ENCODE measurements around the gene FANCF. TPM values are rescaled to one million over a fixed set of nuclear protein-coding genes. Genes with fewer than 3 reads are reported as not detected.
A peak's percentile ranks its signal among the peaks of the same experiment; 100 is the strongest.

The FANCF gene
- total RNA-seq, 1 experiment from 2014 or later = 15.0 TPM

DNA sequence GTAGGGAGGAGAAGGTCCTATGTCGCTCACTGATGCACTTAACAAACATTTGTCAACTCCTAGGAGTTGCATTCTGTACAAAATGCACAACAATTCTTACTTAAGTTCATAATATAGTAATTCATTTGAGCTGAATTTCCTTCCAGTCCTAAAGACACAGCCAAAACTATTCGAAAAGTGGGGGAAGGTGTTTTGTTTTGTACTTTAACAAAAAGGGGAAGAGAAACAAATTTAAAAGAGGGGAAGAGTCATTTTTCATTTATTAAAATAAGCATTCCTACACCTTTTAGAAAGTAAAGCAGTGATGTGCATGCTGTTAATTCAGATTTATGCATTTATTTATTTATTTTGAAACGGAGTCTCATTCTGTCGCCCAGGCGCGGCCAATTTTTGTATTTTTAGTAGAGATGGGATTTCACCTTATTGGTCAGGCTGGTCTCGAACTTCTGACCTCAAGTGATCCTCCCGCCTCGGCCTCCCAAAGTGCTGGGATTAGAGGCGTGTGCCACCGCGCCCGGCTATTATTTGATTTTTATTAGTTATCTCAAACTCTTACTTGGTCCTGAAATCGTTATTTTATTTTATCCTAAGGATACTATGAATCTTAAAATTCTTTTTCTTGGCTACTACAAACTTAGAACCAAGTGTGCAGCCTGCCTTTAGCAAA, 1.1 kb upstream of the FANCF start:
- intact Hi-C loops (cut with micrococcal nuclease; ENCODE audit: unreplicated experiment) = loop anchor here (5.0 kb wide), 1 partner anchor 161 kb away; no protein-coding TSS in a partner anchor
- H3K27me3 ChIP-seq (replicated peaks; ENCODE audit: insufficient read depth, low read depth, low read length, poor library complexity) = no peaks in the 10 kb centered on the region
- no peaks in the 10 kb centered on the region for H3K36me3 ChIP-seq (ENCODE audit: insufficient read depth, low read length, poor library complexity, severe bottlenecking)
- DNase-seq (ENCODE audit: low spot score) = no peak
- no TSS peak for BruUV-seq (replicated peaks)
- H3K27ac ChIP-seq (ENCODE audit: low read depth, low read length, poor library complexity, severe bottlenecking) = no peak overlapping the region
- ChIA-PET POLR2A (ENCODE audit: low non-redundant PET) (no interaction called here), CTCF (no interaction called here)
- H3K4me1 ChIP-seq (ENCODE audit: insufficient read depth, low read length, poor library complexity, severe bottlenecking) = peaks cover 16% of the 10 kb centered on the region
- TF ChIP-seq EZH2 (IDR thresholded peaks at IDR 0.05; ENCODE audit: borderline replicate concordance, low read depth, low read length, poor library complexity, severe bottlenecking) = no peak
- TF ChIP-seq, protein P1, sequence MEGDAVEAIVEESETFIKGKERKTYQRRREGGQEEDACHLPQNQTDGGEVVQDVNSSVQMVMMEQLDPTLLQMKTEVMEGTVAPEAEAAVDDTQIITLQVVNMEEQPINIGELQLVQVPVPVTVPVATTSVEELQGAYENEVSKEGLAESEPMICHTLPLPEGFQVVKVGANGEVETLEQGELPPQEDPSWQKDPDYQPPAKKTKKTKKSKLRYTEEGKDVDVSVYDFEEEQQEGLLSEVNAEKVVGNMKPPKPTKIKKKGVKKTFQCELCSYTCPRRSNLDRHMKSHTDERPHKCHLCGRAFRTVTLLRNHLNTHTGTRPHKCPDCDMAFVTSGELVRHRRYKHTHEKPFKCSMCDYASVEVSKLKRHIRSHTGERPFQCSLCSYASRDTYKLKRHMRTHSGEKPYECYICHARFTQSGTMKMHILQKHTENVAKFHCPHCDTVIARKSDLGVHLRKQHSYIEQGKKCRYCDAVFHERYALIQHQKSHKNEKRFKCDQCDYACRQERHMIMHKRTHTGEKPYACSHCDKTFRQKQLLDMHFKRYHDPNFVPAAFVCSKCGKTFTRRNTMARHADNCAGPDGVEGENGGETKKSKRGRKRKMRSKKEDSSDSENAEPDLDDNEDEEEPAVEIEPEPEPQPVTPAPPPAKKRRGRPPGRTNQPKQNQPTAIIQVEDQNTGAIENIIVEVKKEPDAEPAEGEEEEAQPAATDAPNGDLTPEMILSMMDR (conservative IDR thresholded peaks at IDR 0.05; ENCODE audit: low read depth, low read length) = no peak
- peak overlapping the region; percentile 80 for H3K4me3 ChIP-seq (ENCODE audit: low read depth, low read length, poor library complexity, severe bottlenecking)
- H3K9me3 ChIP-seq (ENCODE audit: low read depth, low read length, poor library complexity, severe bottlenecking) = no peaks in the 10 kb centered on the region

DNA sequence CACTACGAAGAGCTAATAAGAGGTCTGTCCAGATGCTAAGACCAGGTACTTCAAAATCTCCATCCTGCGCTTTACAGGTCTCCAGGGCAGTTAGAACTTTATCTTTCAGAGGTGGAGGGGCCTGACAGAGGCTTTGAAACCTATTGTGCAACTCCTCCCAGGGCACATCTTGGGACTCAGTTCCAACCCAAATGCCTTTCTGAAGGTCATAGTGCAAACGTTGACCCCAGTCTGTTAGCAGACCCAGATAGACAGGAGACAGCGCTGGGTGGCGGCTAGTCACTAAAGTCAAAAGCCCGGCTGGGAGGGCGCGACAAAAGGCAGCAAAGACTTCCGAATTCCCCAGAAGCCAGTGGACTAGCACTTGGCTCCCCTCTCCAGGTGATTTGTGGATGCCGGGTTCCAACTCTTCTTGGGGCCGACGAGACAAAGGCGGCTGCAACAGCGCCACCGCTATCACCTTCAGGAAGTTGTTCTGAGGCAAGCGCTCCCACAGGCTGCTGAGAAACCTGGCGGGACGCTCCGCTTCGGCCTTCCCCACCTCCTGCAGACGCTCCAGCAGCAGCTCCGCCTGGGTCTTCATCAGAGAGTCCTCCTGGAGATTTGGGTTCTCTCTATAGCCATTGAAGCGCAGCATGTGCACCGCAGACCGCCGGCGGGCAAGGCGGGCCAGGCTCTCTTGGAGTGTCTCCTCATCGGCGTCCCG, 728 bp downstream of the FANCF start:
- H3K4me3 ChIP-seq (ENCODE audit: low read depth, low read length, poor library complexity, severe bottlenecking) = peak overlapping the region; percentile 80
- no peaks in the 10 kb centered on the region for H3K27me3 ChIP-seq (replicated peaks; ENCODE audit: insufficient read depth, low read depth, low read length, poor library complexity)
- peak; percentile 66 for DNase-seq (ENCODE audit: low spot score)
- H3K9me3 ChIP-seq (ENCODE audit: low read depth, low read length, poor library complexity, severe bottlenecking) = no peaks in the 10 kb centered on the region
- TF ChIP-seq EZH2 (IDR thresholded peaks at IDR 0.05; ENCODE audit: borderline replicate concordance, low read depth, low read length, poor library complexity, severe bottlenecking) = no peak
- TF ChIP-seq, protein P1 (conservative IDR thresholded peaks at IDR 0.05; ENCODE audit: low read depth, low read length) = peak; percentile 61
- no peaks in the 10 kb centered on the region for H3K36me3 ChIP-seq (ENCODE audit: insufficient read depth, low read length, poor library complexity, severe bottlenecking)
- H3K27ac ChIP-seq (ENCODE audit: low read depth, low read length, poor library complexity, severe bottlenecking) = peak overlapping the region; percentile 86
- H3K4me1 ChIP-seq (ENCODE audit: insufficient read depth, low read length, poor library complexity, severe bottlenecking) = peaks cover 16% of the 10 kb centered on the region
- BruUV-seq (replicated peaks) = no TSS peak
- POLR2A ChIA-PET (ENCODE audit: low non-redundant PET) = no interaction called here
- intact Hi-C loops (cut with micrococcal nuclease; ENCODE audit: unreplicated experiment) = loop anchor here (5.0 kb wide), 1 partner anchor 162 kb away; no protein-coding TSS in a partner anchor
- CTCF ChIA-PET = no interaction called here

DNA sequence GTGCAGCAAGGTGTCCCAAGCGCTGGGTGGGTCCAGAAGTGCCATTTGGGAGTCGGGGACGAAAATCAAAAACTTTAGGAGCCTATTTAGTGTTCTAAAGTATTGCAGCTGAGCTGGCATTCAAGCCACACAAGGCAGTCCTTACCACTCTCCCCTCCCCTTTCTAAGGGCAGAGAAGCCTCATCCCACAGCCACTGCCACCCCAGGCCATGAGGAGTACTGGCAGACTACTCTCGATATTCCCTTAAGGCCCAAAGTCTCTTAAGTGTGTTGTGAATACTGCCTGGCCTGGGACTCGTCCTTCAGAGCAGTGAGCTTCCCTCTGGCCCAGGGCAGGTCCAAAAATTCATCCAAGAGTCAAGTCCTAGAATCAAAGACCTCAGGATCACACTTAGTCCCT, 7.8 kb downstream of the FANCF start:
- intact Hi-C loops (cut with micrococcal nuclease; ENCODE audit: unreplicated experiment) = no loop called here
- POLR2A ChIA-PET (ENCODE audit: low non-redundant PET) = no interaction called here
- no peaks in the 10 kb centered on the region for H3K36me3 ChIP-seq (ENCODE audit: insufficient read depth, low read length, poor library complexity, severe bottlenecking)
- no TSS peak for BruUV-seq (replicated peaks)
- no peaks in the 10 kb centered on the region for H3K27me3 ChIP-seq (replicated peaks; ENCODE audit: insufficient read depth, low read depth, low read length, poor library complexity)
- H3K27ac ChIP-seq (ENCODE audit: low read depth, low read length, poor library complexity, severe bottlenecking) = no peak overlapping the region
- H3K4me1 ChIP-seq (ENCODE audit: insufficient read depth, low read length, poor library complexity, severe bottlenecking) = no peaks in the 10 kb centered on the region
- TF ChIP-seq EZH2 (IDR thresholded peaks at IDR 0.05; ENCODE audit: borderline replicate concordance, low read depth, low read length, poor library complexity, severe bottlenecking) = no peak
- TF ChIP-seq, protein P1 (conservative IDR thresholded peaks at IDR 0.05; ENCODE audit: low read depth, low read length) = no peak
- CTCF ChIA-PET = no interaction called here
- no peak overlapping the region for H3K4me3 ChIP-seq (ENCODE audit: low read depth, low read length, poor library complexity, severe bottlenecking)
- no peaks in the 10 kb centered on the region for H3K9me3 ChIP-seq (ENCODE audit: low read depth, low read length, poor library complexity, severe bottlenecking)
- no peak for DNase-seq (ENCODE audit: low spot score)

Measured in A673 (cell line).